Mammary epithelial cell (primary cell): ENCODE results near the gene PRR20G.

Experiments used
- EZH2 ChIP-seq: IDR thresholded peaks from 2 replicates; pipeline ENCODE4 v1.6.1; 2012; ENCODE audit warnings: low read length, inconsistent platforms, borderline replicate concordance
- TF ChIP-seq, protein P1 (sequence below), 2 donors: IDR thresholded peaks in 1 of 2; conservative IDR thresholded peaks in 1 of 2; 2 replicates each; pipeline ENCODE4 v1.5.1; 2011 to 2012; ENCODE audit warnings: inconsistent platforms in 2 of 2, low read length in 2 of 2, mild to moderate bottlenecking in 2 of 2, control low read depth in 1 of 2, low read depth in 1 of 2; ENCODE audit not compliant: insufficient read depth in 1 of 2; ENCODE audit errors: extremely low read depth in 1 of 2

DNA sequence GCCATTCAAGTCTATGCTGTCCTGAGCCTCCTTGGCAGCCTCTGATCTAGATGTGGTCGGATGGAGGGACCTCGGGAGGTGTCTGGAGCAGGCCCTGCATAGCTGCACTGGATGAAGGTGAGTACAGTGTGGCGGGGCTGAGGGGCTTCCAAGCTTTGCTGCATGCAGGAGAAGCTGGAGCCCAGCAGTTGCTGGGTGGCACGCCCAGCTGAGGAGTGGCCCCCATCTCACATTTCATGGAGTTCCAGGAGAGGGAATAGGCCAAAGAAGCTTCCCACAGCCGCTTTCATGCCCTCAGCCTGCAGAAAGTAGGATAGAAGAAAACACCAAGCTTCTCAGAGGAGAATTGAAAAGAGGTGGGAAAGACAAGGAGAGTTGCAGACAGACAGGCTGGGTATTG, 48.3 kb upstream of the PRR20G start:
- TF ChIP-seq, protein P1, sequence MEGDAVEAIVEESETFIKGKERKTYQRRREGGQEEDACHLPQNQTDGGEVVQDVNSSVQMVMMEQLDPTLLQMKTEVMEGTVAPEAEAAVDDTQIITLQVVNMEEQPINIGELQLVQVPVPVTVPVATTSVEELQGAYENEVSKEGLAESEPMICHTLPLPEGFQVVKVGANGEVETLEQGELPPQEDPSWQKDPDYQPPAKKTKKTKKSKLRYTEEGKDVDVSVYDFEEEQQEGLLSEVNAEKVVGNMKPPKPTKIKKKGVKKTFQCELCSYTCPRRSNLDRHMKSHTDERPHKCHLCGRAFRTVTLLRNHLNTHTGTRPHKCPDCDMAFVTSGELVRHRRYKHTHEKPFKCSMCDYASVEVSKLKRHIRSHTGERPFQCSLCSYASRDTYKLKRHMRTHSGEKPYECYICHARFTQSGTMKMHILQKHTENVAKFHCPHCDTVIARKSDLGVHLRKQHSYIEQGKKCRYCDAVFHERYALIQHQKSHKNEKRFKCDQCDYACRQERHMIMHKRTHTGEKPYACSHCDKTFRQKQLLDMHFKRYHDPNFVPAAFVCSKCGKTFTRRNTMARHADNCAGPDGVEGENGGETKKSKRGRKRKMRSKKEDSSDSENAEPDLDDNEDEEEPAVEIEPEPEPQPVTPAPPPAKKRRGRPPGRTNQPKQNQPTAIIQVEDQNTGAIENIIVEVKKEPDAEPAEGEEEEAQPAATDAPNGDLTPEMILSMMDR (conservative IDR thresholded peaks at IDR 0.05 in 1 of 2, IDR thresholded peaks at IDR 0.05 in 1 of 2; ENCODE audit: extremely low read depth in 1 of 2, insufficient read depth in 1 of 2, low read depth in 1 of 2, low read length in 2 of 2) = no peak
- TF ChIP-seq EZH2 = no peak
